Gastrocnemius medialis (tissue), 4 donors: Measurements from ENCODE around the gene FNBP1L. TPM values are rescaled to one million over a fixed set of nuclear protein-coding genes. Genes with fewer than 3 reads are reported as not detected.
"Not testable (repeated sequence)": the region's sequence is repeated elsewhere in the genome, so short reads cannot be mapped to it uniquely, and the experiment has no call there.

ENCODE experiments used
- ATAC-seq, 2 donors: fragments of 150-250 bp; one replicate each; pipeline ENCODE4 v1.9.1; 2016
- DNase-seq, 2 donors: peaks; one replicate each; pipeline ENCODE4 v3.0.0-alpha.2; 2019
- H3K27ac ChIP-seq, 4 donors: fragments of 200-600 bp; sonication (generic); 1 replicate in 1 of 4; 2 replicates in 3 of 4; pipeline ENCODE4 v1.5.1; 2016 to 2018; ENCODE audit warnings: mild to moderate bottlenecking in 2 of 4, moderate library complexity in 1 of 4
- H3K27me3 ChIP-seq, 3 donors: fragments of 200-600 bp; sonication (generic) in 2 of 3; 1 replicate in 1 of 3; 2 replicates in 2 of 3; pipeline versions ENCODE4 v1.5.1 to v1.6.0; 2016 to 2019; ENCODE audit warnings: mild to moderate bottlenecking in 1 of 3, moderate library complexity in 1 of 3
- H3K36me3 ChIP-seq, 2 donors: fragments of 200-600 bp; sonication (generic) in 1 of 2; one replicate each; pipeline ENCODE4 v1.5.1; 2017 to 2018
- H3K4me1 ChIP-seq, 2 donors: fragments of 200-600 bp; sonication (generic) in 1 of 2; one replicate each; pipeline ENCODE4 v1.5.1; 2016 to 2017; ENCODE audit warnings: mild to moderate bottlenecking in 2 of 2
- H3K4me3 ChIP-seq, 4 donors: fragments of 200-600 bp; sonication (generic) in 3 of 4; 1 replicate in 1 of 4; 2 replicates in 3 of 4; pipeline ENCODE4 v1.5.1; 2016 to 2019; ENCODE audit warnings: mild to moderate bottlenecking in 2 of 4
- H3K9me3 ChIP-seq, 3 donors: fragments of 200-600 bp; sonication (generic) in 2 of 3; 1 replicate in 1 of 3; 2 replicates in 2 of 3; pipeline ENCODE4 v1.5.1; 2016 to 2019
- CTCF ChIP-seq, 5 experiments: fragments of 450-650 bp in 3 of 5; fragments of 200-600 bp in 2 of 5; sonication (generic) in 2 of 5; IDR thresholded peaks in 4 of 5; conservative IDR thresholded peaks in 1 of 5; 1 replicate in 4 of 5; 2 replicates in 1 of 5; pipeline ENCODE4 v1.5.1; 2016 to 2019; ENCODE audit warnings: antibody characterized with exemption in 5 of 5, mild to moderate bottlenecking in 3 of 5, moderate library complexity in 3 of 5
- POLR2A ChIP-seq, 2 donors: fragments of 450-650 bp; IDR thresholded peaks; one replicate each; pipeline ENCODE4 v1.6.1; 2017; ENCODE audit warnings: antibody characterized with exemption in 2 of 2, mild to moderate bottlenecking in 2 of 2, moderate library complexity in 2 of 2
- in situ Hi-C, 4 donors: fragments of 200-750 bp; cut with MboI; loops; one replicate each; pipeline versions ENCODE4 v1.15.0 to v1.8.0; 2017; ENCODE audit warnings: low sequenced_read_pairs in 4 of 4
- intact Hi-C: fragments of 100-400 bp; cut with DNase I; formaldehyde crosslinking; loops from one replicate; pipeline ENCODE4 v1.15.1; 2023; ENCODE audit warnings: low total_unique reads
- total RNA-seq, 4 donors: library from RNA; depleted of rRNA; stranded (reverse); fragments of >200 nt; gene quantifications; one replicate each; pipeline versions ENCODE4 v1.1.0 to v1.2.3, GENCODE V29; 2016

FNBP1L gene
- total RNA-seq, 4 donors from 2014 or later = 16.0 to 35.1 (median 17.4) TPM

- Histone ChIP-seq H3K4me3 (no peak overlapping the region), H3K27me3 (no peaks in the 10 kb centered on the region), H3K36me3 (no peaks in the 10 kb centered on the region), H3K9me3 (no peaks in the 10 kb centered on the region), H3K4me1 (peaks cover 8 to 10% of the 10 kb centered on the region in 2 donors), H3K27ac (no peak overlapping the region)
- ATAC-seq = no peak
- no peak for DNase-seq
- in situ Hi-C loops = no loop called here
- TF ChIP-seq POLR2A (IDR thresholded peaks at IDR 0.05) = no peak
- no peak for TF ChIP-seq CTCF (IDR thresholded peaks at IDR 0.05 in 4 of 5, conservative IDR thresholded peaks at IDR 0.05 in 1 of 5)
- intact Hi-C loops = loop anchor here (10.0 kb wide), 1 partner anchor 46 kb away; no protein-coding TSS in a partner anchor
These were observed 11.2 kb downstream of the FNBP1L start for GRCh38 chr1:93459126-93459525.

GRCh38 chr1:93461236-93461635 is 13.3 kb downstream of the FNBP1L start:
- H3K27ac ChIP-seq = no peak overlapping the region
- H3K27me3 ChIP-seq = no peaks in the 10 kb centered on the region
- TF ChIP-seq POLR2A (IDR thresholded peaks at IDR 0.05) (no peak), CTCF (IDR thresholded peaks at IDR 0.05 in 4 of 5, conservative IDR thresholded peaks at IDR 0.05 in 1 of 5) (no peak)
- no peaks in the 10 kb centered on the region for H3K36me3 ChIP-seq
- DNase-seq (no peak), ATAC-seq (no peak)
- intact Hi-C loops (no loop called here), in situ Hi-C loops (no loop called here)
- H3K4me3 ChIP-seq = no peak overlapping the region
- H3K4me1 ChIP-seq = peaks cover 4 to 8% of the 10 kb centered on the region in 2 donors
- no peaks in the 10 kb centered on the region for H3K9me3 ChIP-seq

GRCh38 chr1:93463960-93464359 is 16.0 kb downstream of the FNBP1L start:
- in situ Hi-C loops (no loop called here), intact Hi-C loops (no loop called here)
- peaks cover 4 to 8% of the 10 kb centered on the region in 2 donors for H3K4me1 ChIP-seq
- H3K27me3 ChIP-seq = no peaks in the 10 kb centered on the region
- H3K36me3 ChIP-seq = no peaks in the 10 kb centered on the region
- no peaks in the 10 kb centered on the region for H3K9me3 ChIP-seq
- no peak overlapping the region for H3K27ac ChIP-seq
- TF ChIP-seq CTCF (IDR thresholded peaks at IDR 0.05 in 4 of 5, conservative IDR thresholded peaks at IDR 0.05 in 1 of 5) = no peak
- no peak for TF ChIP-seq POLR2A (IDR thresholded peaks at IDR 0.05)
- ATAC-seq (no peak), DNase-seq (no peak)
- H3K4me3 ChIP-seq = no peak overlapping the region

- DNase-seq, H3K36me3 ChIP-seq, H3K27ac ChIP-seq, H3K9me3 ChIP-seq, in situ Hi-C loops, ATAC-seq, H3K4me1 ChIP-seq, H3K4me3 ChIP-seq, intact Hi-C loops, H3K27me3 ChIP-seq: not testable (repeated sequence)
These were observed 17.6 kb downstream of the FNBP1L start for GRCh38 chr1:93465371-93466082.

- Histone ChIP-seq H3K27ac (no peak overlapping the region), H3K4me1 (peaks cover 12 to 13% of the 10 kb centered on the region in 2 donors), H3K27me3 (no peaks in the 10 kb centered on the region), H3K36me3 (no peaks in the 10 kb centered on the region), H3K9me3 (no peaks in the 10 kb centered on the region), H3K4me3 (no peak overlapping the region)
- in situ Hi-C loops = no loop called here
- intact Hi-C loops = no loop called here
- TF ChIP-seq CTCF (IDR thresholded peaks at IDR 0.05 in 4 of 5, conservative IDR thresholded peaks at IDR 0.05 in 1 of 5) = no peak
- no peak for TF ChIP-seq POLR2A (IDR thresholded peaks at IDR 0.05)
- DNase-seq (no peak), ATAC-seq (no peak)
These were observed 19.7 kb downstream of the FNBP1L start for GRCh38 chr1:93467606-93468005.
